HFF-Myc (cell line): ENCODE results near the gene RRAGC.

Source experiments
- DNase-seq: peaks from one replicate; pipeline ENCODE4 v3.0.0-alpha.2; 2011; ENCODE audit warnings: low read depth; ENCODE audit errors: extremely low read depth
- H3K4me3 ChIP-seq: replicated peaks from 2 replicates; pipeline ENCODE4 v1.5.1; 2011; ENCODE audit warnings: low read depth, mild to moderate bottlenecking, control low read depth, low read length
- TF ChIP-seq, protein P1 (sequence below): IDR thresholded peaks from 2 replicates; pipeline ENCODE4 v1.5.1; 2012; ENCODE audit warnings: mild to moderate bottlenecking, low read depth, low read length, control low read depth; ENCODE audit errors: missing control alignments

RRAGC gene

DNA sequence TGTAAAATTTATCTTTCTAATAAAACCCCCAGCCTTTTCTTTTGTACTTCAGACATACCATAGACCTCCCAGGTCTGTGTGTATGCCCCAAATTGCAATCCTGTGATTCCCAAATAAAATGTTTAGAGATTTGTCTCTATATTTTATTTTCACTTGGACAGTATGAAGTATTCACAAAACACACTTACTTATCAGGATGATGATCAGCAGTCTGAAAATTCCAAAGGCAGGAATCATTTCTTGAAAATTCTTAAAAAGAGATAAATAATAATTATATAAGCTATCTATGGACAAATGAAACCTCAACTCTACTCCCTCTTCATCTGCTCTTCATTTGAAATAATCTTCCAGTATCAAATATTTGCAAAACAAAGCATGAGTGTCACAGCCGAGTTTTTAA is 33.4 kb upstream of the RRAGC start:
- TF ChIP-seq, protein P1, sequence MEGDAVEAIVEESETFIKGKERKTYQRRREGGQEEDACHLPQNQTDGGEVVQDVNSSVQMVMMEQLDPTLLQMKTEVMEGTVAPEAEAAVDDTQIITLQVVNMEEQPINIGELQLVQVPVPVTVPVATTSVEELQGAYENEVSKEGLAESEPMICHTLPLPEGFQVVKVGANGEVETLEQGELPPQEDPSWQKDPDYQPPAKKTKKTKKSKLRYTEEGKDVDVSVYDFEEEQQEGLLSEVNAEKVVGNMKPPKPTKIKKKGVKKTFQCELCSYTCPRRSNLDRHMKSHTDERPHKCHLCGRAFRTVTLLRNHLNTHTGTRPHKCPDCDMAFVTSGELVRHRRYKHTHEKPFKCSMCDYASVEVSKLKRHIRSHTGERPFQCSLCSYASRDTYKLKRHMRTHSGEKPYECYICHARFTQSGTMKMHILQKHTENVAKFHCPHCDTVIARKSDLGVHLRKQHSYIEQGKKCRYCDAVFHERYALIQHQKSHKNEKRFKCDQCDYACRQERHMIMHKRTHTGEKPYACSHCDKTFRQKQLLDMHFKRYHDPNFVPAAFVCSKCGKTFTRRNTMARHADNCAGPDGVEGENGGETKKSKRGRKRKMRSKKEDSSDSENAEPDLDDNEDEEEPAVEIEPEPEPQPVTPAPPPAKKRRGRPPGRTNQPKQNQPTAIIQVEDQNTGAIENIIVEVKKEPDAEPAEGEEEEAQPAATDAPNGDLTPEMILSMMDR: no peak
- no peak for DNase-seq
- H3K4me3 ChIP-seq: no peak overlapping the region

DNA sequence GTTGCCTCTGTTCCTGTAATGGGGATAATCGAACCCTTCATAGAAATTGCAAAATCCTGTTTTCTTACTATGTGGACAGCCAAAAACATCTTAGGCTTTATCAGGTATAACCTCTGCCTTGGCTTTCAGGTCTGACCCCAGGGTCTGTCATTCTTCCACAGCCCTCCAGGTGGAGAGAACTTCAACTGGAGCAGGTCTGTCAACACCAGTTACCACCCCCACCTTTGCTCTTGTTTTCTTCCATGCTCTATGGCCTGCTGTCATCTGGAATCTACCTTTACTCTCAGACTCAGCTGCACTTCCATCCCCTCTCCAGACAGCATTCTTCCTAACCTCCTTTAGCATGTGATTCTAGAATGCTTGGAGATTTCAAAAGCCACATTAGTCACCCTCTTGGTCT is 32.2 kb upstream of the RRAGC start:
- TF ChIP-seq, protein P1: no peak
- DNase-seq: no peak
- no peak overlapping the region for H3K4me3 ChIP-seq

- DNase-seq: no peak
- no peak overlapping the region for H3K4me3 ChIP-seq
- TF ChIP-seq, protein P1: no peak
These were observed 30.0 kb upstream of the RRAGC start for GRCh38 chr1:38889589-38889988.

- TF ChIP-seq, protein P1: no peak
- no peak for DNase-seq
- no peak overlapping the region for H3K4me3 ChIP-seq
These were observed 29.1 kb upstream of the RRAGC start for GRCh38 chr1:38888423-38889333.

GRCh38 chr1:38885092-38885491 is 25.5 kb upstream of the RRAGC start:
- TF ChIP-seq, protein P1: no peak
- no peak for DNase-seq
- H3K4me3 ChIP-seq: no peak overlapping the region

GRCh38 chr1:38881487-38881886 is 21.9 kb upstream of the RRAGC start, which contains the start of gene GJA9:
Gene GJA9 (minus strand): TSS chr1:38881587. CDS start chr1:38876098, 5,489 bp downstream.
- TF ChIP-seq, protein P1: no peak
- no peak for DNase-seq
- H3K4me3 ChIP-seq: no peak within 1 kb of the TSS
